HG02759 (cell line): Measurements from ENCODE around the gene RSPH3.
A peak's percentile ranks its signal among the peaks of the same experiment; 100 is the strongest.
"Not testable (repeated sequence)": the region's sequence is repeated elsewhere in the genome, so short reads cannot be mapped to it uniquely, and the experiment has no call there.

Experiments used
- ATAC-seq: cut with Tn5 transposase; IDR thresholded peaks from one replicate; pipeline ENCODE4 v1.9.1; 2021; ENCODE audit warnings: mild to moderate bottlenecking, moderate library complexity; ENCODE audit not compliant: unreplicated experiment

The RSPH3 gene, protein sequence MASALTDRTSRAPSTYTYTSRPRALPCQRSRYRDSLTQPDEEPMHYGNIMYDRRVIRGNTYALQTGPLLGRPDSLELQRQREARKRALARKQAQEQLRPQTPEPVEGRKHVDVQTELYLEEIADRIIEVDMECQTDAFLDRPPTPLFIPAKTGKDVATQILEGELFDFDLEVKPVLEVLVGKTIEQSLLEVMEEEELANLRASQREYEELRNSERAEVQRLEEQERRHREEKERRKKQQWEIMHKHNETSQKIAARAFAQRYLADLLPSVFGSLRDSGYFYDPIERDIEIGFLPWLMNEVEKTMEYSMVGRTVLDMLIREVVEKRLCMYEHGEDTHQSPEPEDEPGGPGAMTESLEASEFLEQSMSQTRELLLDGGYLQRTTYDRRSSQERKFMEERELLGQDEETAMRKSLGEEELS

DNA sequence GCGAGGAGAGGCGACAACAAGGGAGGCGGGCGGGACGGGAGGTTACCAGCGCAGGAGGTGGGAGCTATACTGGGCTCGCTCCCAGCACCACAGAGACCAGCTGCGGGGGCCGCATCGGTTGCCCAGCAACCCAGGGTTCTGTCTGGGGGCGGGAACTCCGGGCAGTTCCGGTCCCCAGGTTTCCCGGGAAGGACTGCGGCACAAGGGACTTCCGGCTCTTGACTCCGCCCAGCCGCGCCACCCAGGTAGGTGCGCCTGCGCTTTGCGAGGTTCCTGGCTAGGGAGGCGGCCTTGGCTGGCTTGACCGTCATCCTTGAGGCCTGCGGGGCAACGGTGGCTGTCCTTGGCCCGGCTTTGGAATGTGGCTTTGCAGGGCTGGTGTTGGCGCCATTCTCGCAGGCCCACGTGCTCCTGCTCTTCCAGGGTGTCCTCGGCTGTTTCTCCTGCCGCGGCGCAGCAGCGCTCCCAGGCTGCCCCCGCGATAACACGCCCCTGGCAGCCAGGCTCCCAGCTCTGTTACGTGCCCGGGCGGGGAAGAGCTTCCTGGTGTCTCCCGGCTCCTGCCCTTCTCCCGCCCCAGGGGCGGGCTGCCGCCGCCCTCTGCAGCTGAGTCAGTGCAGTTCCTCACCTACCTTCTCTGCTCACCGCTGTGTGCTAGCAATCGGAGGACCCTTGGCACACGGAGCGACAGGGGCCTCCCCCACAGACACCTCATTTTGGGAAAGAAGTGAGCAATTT lies at the start of gene RSPH3:
TSS of gene RSPH3 (minus strand) at position 537 of the 738 bp plus-strand sequence. CDS start 652 bp downstream, outside the sequence.
- peak; percentile 94 for ATAC-seq

DNA sequence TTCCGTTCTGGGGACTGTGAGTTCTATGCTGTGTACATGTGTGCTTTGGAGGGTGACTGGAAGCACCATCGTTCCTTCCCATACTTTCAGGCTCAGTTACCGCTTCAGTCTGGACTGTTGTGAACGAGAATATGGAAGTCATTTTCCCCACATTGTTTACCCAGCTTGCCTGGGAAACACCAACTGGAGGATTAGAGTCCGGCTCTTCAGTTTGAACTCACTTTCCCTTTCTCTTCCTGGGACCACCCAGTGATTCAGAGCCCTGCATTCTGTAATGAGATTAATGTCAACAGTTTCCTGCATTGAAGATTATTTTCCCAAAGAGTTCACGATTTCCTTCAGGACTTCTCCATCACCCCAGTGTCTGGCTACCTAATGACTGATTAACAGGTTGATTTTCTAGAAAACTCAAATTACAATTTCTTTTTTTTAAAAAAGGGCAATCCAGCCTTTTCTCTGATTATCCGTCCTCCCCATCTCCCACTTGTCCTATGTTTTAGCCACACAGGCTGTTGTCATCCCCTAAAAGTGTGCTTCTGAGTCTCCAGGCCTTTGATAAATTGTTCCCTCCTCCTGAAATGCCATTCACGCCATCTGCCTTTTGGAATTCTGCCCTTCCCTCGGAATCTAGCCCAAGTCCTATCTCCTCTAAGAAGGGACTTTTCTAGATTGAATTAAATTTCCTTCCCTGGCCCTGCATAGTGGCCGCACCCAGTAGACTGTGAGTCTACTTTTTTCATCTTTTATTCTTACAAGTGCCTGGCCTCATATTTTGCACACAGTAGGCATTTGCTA lies 48.1 kb upstream of the RSPH3 start:
- ATAC-seq: no peak

DNA sequence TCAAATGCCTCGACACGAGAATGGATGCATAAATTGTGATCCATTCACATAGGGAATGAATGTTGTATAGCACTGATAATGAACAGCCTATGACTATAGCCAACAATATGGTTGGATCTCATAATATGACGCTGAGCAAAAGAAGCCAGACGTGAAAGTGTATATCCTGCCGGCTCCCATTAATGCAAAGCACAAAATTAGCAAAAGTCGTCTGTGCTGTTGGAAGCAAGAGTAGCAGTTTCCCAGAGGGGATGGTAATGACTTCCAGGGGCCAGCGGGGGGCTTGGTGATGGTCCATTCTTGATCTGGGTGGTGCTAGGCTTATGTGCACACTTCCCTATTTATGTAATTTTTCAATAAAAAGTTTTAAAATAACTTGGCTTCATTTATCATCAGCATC lies 45.8 kb upstream of the RSPH3 start:
- ATAC-seq: no peak

DNA sequence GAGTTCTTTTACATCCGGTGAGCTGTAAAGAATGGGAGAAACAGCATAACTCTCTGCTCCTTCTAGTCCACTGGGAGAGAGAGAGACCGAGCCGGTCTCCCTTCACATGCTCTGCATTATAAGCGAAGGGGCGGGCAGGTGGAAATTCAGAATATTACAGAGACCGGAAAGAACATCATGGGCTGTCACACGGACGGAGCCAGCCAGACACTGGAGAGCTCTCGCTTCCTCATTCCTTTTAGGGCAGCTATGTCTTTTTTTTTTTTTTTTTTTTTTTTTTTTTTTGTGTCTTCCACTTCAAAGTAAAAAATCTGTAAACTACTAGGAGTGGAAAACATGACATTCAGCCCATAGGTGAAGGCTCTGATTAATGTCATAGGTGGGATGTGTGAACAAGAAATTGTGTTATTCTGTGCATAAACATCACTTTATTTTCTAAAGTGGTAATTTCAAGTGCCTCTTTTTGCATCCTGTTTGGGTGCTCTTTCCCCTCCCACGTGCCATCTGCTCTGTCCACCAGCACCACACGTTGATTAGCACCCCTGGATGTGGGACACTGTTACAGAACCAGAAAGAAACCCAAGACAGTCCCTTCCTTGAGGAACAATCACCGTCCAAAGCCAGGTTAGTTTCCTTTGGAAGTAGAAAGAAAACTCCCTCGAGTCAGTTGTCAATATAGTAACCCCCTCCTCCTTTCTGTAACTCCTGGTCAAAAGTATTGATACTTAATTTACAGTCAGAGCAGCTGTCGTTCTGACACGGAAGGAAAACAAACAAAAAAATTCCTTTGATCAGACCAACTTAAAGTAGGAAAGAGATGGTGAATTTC lies 45.1 kb upstream of the RSPH3 start, which contains the start of gene TAGAP:
TSS of gene TAGAP (minus strand) at position 93 of the 829 bp plus-strand sequence. CDS start 845 bp downstream, outside the sequence.
- peak; percentile 76 for ATAC-seq

DNA sequence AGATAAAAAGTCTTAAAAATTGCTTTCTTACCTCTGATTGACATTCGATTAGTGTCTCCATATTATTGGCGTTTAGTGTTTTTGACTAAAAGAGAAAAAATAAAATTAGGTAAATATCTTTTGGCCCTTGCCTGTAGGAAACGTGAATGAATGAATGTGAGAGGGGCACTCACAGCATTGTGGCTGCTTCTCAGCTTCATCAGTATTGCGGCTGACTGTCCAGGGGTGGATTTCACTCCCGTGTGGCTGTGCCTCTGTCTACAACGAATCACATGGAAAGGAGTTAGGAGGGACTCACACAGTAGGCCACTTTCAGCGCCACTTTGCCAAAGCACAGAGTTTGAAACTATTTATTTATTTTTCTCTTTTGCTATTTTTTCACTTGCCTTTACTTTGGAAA lies 43.9 kb upstream of the RSPH3 start:
- ATAC-seq: no peak

DNA sequence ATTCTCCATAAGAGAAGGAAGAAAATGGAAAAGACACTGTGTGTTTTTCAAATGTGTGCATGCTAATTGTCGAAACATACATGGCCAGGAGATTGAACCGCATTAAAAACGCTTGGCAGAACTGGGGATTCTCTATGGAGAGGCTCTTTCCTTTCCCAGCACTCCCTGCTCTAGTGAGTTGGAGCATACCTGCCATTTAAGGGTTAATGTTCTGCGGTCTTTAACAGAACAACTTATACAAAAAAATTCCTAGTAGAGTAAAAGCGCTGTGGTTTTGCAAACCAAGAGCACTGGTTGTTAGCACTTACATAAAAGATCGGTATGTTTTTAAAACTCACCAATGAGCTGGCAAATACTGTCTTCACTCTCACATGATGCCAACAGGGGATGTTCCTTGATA lies 43.2 kb upstream of the RSPH3 start:
- ATAC-seq: no peak

DNA sequence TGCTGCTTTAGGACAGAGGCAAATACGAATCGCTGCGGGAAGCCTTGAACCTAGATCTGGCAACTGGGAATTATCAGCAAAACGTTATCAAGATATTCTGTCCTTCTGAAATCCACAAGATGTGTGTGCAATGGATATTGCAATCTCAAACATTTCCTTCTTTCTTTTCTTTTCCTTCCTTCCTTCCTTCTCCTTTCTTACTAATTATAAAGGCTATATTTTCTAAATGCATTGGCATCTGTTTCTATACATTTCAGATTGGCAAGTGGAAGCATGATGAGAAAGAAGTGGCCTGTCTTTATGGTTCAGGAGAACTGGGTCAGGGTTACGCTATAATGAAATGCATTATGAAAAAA lies 42.8 kb upstream of the RSPH3 start:
- ATAC-seq: no peak

DNA sequence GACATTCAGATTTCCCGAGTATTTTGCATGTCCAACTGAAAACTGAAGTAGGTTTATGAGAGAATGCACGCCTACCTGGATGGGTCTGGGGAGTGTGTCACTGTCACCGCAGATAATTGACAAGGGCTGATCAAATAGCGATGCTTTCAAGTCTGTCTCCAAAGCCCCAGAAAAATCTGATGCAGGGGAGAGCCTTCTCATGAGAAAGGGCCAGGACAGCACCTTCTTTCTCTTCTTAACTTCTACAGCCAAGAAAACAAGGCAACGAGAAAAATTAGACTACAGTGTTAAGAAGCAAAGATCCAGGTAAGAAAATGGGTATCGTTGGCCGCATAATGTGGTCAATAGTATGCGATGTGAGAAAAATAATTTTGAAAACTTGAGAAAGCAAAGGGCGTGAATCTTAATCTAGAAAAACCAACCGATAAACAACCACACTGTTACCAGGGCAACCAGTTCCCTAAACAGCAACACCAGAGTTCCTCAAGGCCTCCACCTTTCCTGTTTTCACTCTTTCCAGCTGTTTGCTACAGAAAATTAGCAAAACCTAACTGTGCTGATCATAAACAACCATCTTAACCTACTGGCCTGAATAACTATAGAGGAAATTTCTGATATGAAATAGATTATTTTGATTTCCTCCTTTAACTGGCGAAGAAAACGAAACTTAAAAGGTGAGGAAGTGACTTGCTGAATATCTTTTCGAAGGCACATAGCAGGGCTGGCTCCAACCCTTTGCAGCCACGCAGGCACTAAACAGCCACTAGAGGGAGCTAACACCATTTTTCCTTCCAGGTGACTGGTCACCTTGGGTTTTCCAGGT lies 42.2 kb upstream of the RSPH3 start:
- ATAC-seq: peak; percentile 42

DNA sequence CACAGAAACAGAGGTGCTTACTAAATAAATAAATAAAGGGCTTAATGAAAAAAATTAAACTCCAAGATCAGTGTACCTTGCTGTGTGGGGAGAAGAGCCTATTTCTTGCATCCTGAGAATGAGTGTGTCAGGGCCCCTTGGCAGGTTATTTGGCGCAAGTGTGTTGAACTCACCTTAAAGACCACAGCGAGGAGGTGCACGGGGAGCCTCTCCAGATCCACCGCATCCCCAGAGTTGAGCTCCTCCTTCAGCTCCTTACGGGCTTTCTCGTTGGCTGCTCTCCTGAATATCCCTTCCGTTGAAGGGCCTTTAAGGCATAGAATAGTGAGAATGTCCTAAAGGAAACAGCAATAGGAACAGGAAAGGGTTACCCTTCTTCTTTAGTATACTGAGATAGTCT lies 41.2 kb upstream of the RSPH3 start:
- ATAC-seq: no peak

DNA sequence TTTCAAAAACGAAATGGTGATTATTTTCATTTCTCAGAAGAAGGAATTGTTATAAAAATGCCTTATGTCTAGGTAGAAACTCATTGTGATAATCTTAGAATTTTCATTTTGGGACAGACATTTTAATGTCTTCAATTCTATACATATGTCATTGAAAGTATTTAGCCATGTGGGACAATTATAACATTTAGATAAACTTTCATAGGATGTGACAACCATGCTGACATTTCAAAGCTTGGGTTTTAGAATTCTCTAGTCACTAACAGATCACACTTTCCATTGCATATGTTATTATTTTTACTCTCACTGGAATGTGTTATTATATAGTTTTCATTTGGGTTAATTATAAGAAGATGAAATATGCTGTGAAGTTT lies 39.9 kb upstream of the RSPH3 start:
- ATAC-seq: no peak

DNA sequence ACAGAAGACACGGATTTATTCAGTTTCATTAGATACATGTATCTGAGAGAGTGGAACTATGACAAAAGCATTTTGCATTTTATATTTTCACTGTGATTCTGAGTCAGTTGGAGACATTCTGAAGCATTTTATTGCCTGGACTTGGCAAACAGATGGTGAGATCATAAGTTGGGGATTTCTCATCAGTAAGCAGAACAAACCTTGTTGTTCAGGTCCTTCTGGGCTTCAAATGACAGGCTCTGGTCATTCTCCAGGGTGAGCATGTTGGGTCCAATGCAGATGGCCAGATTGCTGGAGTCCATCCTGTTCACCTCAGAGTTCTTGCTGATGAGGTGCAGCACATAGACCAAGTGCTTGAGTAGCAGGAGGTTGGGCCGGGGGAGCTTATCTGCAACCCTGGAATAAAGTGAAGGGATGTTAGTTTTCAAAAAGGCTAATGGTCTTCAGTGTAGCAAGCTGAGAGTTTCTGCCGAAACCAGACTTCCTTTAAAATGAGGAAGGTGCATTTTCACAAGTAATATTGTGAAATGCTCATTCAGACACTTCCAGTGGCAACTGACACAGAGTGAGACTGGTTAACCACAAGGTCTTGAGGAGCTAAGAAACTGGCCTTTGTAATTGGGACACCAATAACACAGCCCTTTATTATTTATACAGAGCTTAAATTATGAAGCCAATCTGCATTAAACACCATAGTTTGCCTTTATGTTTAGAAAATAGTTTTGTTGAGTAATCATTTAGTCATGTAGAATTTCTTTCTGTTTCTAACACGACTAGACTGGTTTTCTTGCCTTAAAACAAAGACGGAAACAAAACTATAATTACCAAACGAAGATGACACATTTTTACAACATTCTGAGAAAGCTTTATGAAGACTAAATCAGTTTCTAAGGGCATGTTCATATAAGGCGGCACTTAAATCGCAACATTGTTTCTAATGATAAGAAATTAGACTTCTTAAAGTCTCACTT lies 39.2 kb upstream of the RSPH3 start:
- ATAC-seq: peak; percentile 87

DNA sequence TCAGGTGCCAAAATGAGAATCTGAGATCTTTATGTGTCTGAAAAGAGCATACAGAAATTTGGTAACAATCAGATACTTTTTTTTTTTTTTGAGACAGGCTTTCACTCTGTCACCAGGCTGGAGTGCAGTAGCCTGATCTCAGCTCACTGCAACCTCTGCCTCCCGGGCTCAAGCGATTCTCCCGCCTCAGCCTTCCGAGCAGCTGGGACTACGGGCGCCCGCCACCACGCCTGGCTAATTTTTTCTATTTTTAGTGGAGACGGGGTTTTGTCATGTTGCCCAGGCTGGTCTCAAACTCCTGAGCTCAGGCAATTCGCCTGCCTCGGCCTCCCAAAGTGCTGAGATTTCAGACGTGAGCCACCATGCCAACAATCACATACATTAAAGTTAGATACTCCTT lies 38.3 kb upstream of the RSPH3 start:
- ATAC-seq: not testable (repeated sequence)

DNA sequence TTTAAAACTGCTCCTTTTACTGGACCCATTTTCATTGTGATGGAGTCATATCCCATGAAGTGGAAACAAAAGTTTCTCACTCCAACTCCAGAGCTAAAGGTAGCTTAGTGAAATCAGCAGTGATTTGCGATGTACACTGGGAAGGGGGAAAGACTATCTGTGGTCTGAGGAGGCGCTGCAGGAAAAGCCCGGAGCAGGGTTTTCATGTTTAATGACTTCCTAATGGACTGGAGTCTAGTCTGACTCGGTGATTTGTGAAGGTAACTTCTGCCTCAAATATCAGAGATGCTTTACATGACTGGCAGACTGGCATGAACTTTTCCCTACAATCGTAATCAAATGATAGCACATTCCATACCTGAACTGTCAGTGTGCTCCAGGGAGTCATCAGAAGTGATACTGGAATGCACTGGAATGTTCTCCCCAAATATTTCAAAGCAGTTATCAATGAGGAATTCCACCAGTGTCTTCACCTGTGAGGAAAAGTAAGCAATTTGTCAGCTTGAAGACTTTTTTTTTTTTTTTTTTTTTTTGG lies 37.8 kb upstream of the RSPH3 start:
- ATAC-seq: no peak

DNA sequence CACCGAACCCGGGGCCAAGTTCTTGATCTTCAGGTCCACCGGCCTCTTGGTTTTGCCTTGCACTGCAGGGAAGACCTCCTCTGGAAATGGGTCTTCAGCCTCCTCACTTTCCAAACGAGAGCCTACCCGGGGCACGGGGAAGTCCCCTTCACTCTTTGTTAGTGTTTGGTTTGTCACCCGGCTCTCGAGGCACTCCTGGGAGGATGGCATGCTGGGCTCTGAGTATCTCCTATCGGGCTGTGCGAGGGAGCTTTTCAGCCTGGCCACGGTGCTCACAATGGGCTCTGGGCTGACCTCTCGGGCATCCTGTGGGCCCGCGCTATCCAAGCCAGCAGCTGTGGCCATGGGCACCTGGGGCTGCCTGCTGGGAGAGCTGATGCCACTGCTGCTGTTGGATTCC lies 36.7 kb upstream of the RSPH3 start:
- ATAC-seq: no peak

DNA sequence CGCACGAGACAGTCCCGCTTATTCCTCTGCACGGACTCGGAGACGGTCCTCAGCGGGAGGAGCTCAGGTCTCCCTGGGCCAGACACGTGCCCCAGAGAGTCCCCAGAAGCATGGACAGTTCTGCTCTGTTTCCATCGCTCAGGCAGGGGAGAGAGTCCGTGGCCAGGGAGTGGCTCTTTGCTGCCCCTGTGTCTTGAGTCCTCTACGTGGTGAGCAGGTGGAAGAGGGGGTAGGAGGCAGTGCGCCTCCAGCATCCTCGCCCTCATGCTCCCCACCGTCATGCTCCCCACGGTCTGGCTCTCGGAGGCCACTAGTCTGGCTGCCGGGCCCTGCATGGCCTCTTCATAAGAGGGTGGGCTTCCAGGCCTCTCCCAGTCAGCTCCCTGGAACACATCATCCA lies 35.9 kb upstream of the RSPH3 start:
- ATAC-seq: no peak

DNA sequence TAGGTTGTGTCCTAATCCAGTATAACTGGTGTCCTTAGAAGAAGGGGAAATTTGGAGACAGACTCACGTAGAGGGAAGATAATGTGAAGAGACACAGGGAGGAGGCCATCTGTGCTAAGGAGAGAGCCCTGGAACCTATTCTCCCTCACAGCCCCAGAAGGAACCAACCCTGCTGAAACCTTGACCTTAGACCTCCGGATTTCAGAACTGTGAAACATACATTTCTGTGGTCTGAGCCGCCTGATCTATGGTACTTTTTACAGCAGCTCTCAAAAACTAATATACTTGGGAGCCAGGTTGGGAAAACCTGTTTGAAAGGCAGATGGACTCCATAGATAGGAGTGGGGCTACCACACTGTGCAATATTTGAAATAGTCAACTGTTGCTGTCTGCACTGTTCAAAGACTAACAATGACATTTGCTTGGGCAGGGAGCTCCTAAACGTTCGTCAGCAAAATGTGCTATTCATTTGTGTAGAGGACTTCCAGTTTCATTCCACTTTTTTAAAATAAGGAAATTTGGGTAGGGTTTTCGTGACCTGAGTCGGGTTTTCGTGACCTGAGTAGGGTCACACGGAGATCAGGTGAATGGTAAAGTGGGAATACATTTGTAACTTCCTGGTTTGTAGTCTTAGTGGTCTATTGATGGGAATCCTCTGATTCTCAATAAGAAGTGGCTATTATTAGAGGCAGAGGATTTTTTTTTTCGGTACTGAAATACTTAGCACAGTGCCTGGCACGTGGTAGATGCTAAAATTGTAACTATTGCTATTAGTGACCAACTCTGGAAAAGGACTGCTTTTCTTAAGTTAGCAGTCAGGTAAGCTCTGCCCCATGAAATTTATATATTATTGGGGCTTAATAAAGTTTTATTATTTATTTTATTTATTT lies 33.4 kb upstream of the RSPH3 start:
- ATAC-seq: no peak

DNA sequence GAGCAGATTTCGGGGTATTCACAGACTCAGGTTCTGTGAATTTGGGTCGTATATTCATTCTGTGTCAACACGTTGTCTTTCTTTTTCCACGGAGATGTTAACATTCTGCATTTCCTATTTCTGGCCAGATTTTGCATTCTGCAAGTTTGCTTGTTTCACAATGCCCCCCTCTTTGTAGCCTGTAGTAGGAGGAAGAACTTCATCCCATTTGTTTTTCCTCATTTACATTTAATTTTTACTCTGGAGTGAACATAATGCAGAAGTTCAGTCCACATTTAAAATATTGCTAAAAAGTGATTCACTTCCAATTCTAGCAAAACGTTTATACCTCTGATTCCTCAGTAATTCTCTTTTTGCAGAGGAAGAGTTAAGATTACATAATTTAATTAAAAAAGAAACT lies 31.8 kb upstream of the RSPH3 start:
- ATAC-seq: no peak
